GM23338 (cell line): ENCODE measurements around the gene WNT8A. TPM values are rescaled to one million over a fixed set of nuclear protein-coding genes. Genes with fewer than 3 reads are reported as not detected.

Experiments used
- ATAC-seq: fragments of 200-7000 bp; cut with Tn5 transposase; 3 replicates; pipeline ENCODE4 v1.9.1; 2020
- DNase-seq: peaks from one replicate; pipeline ENCODE4 v3.0.0-alpha.2; 2015; ENCODE audit warnings: low spot score
- H2AFZ ChIP-seq: fragments of 200-600 bp; sonication (generic); 2 replicates; pipeline ENCODE4 v1.8.0; 2016; ENCODE audit warnings: antibody characterized with exemption, mild to moderate bottlenecking, moderate library complexity
- H3F3A ChIP-seq: fragments of 200-600 bp; sonication (generic); replicated peaks from 2 replicates; pipeline ENCODE4 v1.8.0; 2017; ENCODE audit warnings: antibody characterized with exemption, mixed run types, low read depth
- H3K27ac ChIP-seq: fragments of 200-600 bp; sonication (generic); 2 replicates; pipeline ENCODE4 v1.6.1; 2016; ENCODE audit warnings: low read depth
- H3K27me3 ChIP-seq: fragments of 200-600 bp; sonication (generic); 2 replicates; pipeline ENCODE4 v1.8.0; 2016; ENCODE audit warnings: mild to moderate bottlenecking, mixed run types, moderate library complexity; ENCODE audit not compliant: insufficient read depth
- H3K36me3 ChIP-seq: fragments of 200-600 bp; sonication (generic); 2 replicates; pipeline ENCODE4 v1.8.0; 2016; ENCODE audit warnings: mild to moderate bottlenecking; ENCODE audit not compliant: insufficient read depth
- H3K4me1 ChIP-seq: fragments of 200-600 bp; sonication (generic); 2 replicates; pipeline ENCODE4 v1.8.0; 2016; ENCODE audit warnings: mild to moderate bottlenecking, moderate library complexity; ENCODE audit not compliant: insufficient read depth
- H3K4me2 ChIP-seq: fragments of 200-600 bp; sonication (generic); 2 replicates; pipeline ENCODE4 v1.7.1; 2017; ENCODE audit warnings: mixed run types
- H3K4me3 ChIP-seq: fragments of 200-600 bp; sonication (generic); 2 replicates; pipeline ENCODE4 v1.6.1; 2016; ENCODE audit warnings: mixed run types
- H3K79me2 ChIP-seq: fragments of 200-600 bp; sonication (generic); replicated peaks from 2 replicates; pipeline ENCODE4 v1.8.0; 2017; ENCODE audit warnings: mild to moderate bottlenecking; ENCODE audit not compliant: insufficient read depth
- H3K9me2 ChIP-seq: fragments of 200-600 bp; sonication (generic); 2 replicates; pipeline ENCODE4 v1.8.0; 2017; ENCODE audit not compliant: insufficient read depth
- H4K20me1 ChIP-seq: fragments of 200-600 bp; sonication (generic); replicated peaks from 2 replicates; pipeline ENCODE4 v1.8.0; 2017; ENCODE audit warnings: mild to moderate bottlenecking; ENCODE audit not compliant: insufficient read depth
- H3K27ac Mint-ChIP-seq: 2 replicates; pipeline ENCODE4 v1.8.0; 2020; ENCODE audit warnings: inconsistent platforms, mild to moderate bottlenecking, moderate library complexity, mixed read lengths
- H3K27me3 Mint-ChIP-seq: 3 replicates; pipeline ENCODE4 v1.8.0; 2022; ENCODE audit warnings: low read depth, mild to moderate bottlenecking, moderate library complexity, mixed read lengths, inconsistent platforms; ENCODE audit not compliant: insufficient read depth, poor library complexity
- H3K36me3 Mint-ChIP-seq: 3 replicates; pipeline ENCODE4 v1.8.0; 2021; ENCODE audit warnings: low read depth, mild to moderate bottlenecking, inconsistent platforms, moderate library complexity, mixed read lengths
- H3K4me1 Mint-ChIP-seq: 3 replicates; pipeline ENCODE4 v1.8.0; 2020; ENCODE audit warnings: mild to moderate bottlenecking, inconsistent platforms, mixed read lengths
- H3K4me3 Mint-ChIP-seq: 3 replicates; pipeline ENCODE4 v1.8.0; 2021; ENCODE audit warnings: moderate library complexity, mild to moderate bottlenecking, inconsistent platforms, mixed read lengths
- H3K9me3 Mint-ChIP-seq: 3 replicates; pipeline ENCODE4 v1.8.0; 2020; ENCODE audit warnings: moderate library complexity, mild to moderate bottlenecking, inconsistent platforms, mixed read lengths
- CREB1 ChIP-seq: fragments of 250-450 bp; sonication (Bioruptor Pico); IDR thresholded peaks from 2 replicates; pipeline ENCODE4 v1.5.0; 2020; ENCODE audit warnings: low read depth, mild to moderate bottlenecking, moderate library complexity
- CTCF ChIP-seq, 2 experiments: fragments of 200-600 bp in 1 of 2; sonication (generic) in 1 of 2; conservative IDR thresholded peaks; 2 replicates each; pipeline versions ENCODE4 v1.5.1 to v1.6.1; 2016 to 2017; ENCODE audit warnings: antibody characterized with exemption in 2 of 2, low read depth in 2 of 2, mild to moderate bottlenecking in 2 of 2, moderate library complexity in 1 of 2
- ETS1 ChIP-seq: IDR thresholded peaks from 2 replicates; pipeline ENCODE4 v1.6.1; 2016; ENCODE audit warnings: antibody characterized with exemption
- EZH2 ChIP-seq: fragments of 200-600 bp; sonication (generic); IDR thresholded peaks from one replicate; pipeline ENCODE4 v1.8.0; 2017; ENCODE audit warnings: antibody characterized with exemption, mild to moderate bottlenecking, low read depth; ENCODE audit not compliant: unreplicated experiment
- EZH2phosphoT487 ChIP-seq: fragments of 200-600 bp; sonication (generic); IDR thresholded peaks from one replicate; pipeline ENCODE4 v1.8.1; 2018; ENCODE audit warnings: antibody characterized with exemption; ENCODE audit not compliant: unreplicated experiment
- JUNB ChIP-seq: IDR thresholded peaks from one replicate; pipeline ENCODE4 v1.6.1; 2016; ENCODE audit warnings: antibody characterized with exemption; ENCODE audit not compliant: unreplicated experiment
- NANOG ChIP-seq: IDR thresholded peaks from 2 replicates; pipeline ENCODE4 v1.6.1; 2016; ENCODE audit warnings: antibody characterized with exemption, borderline replicate concordance
- ZNF114 ChIP-seq: fragments of 250-450 bp; sonication (Bioruptor Pico); IDR thresholded peaks from 2 replicates; pipeline ENCODE4 v1.5.0; 2020; ENCODE audit warnings: mild to moderate bottlenecking, moderate library complexity
- ZNF331 ChIP-seq: fragments of 250-450 bp; sonication (Bioruptor Pico); IDR thresholded peaks from 2 replicates; pipeline ENCODE4 v1.5.0; 2020; ENCODE audit warnings: low read depth, mild to moderate bottlenecking, moderate library complexity
- polyA plus RNA-seq: library from polyadenylated mRNA; unstranded; fragments of >200 nt; fragmentation: Nextera tagmentation; extraction: Ambion mirVana; gene quantifications from 2 replicates; pipeline ENCODE4 v1.2.1, GENCODE V29; 2016
- total RNA-seq: library from RNA; depleted of rRNA; stranded (reverse); fragments of >200 nt; shearing (Covaris generic); gene quantifications from 2 replicates; pipeline ENCODE4 v1.2.3, GENCODE V29; 2014

WNT8A gene
- total and polyA plus RNA-seq, 2 experiments from 2014 or later: not detected

GRCh38 chr5:138111181-138111580, 27.3 kb downstream of the WNT8A start:
- ATAC-seq (no peak), DNase-seq (no peak)
- Histone ChIP-seq H3K4me1 (peaks cover 12% of the 10 kb centered on the region), H2AFZ (no peak overlapping the region), H3K79me2 (no peaks in the 10 kb centered on the region), H3F3A (no peaks in the 10 kb centered on the region), H3K27ac (no peak overlapping the region), H4K20me1 (0 out of 2 replicates have a peak, but pooled peaks cover 3% of the 10 kb centered on the region), H3K27me3 (no peaks in the 10 kb centered on the region), H3K36me3 (no peaks in the 10 kb centered on the region), H3K4me3 (no peak overlapping the region), H3K9me2 (no peaks in the 10 kb centered on the region), H3K4me2 (no peak overlapping the region; the same call in 1 of the 2 replicates)
- H3K27me3 Mint-ChIP-seq: peaks cover 2% of the 10 kb centered on the region
- H3K4me3 Mint-ChIP-seq: no peak overlapping the region
- peaks cover 14% of the 10 kb centered on the region for H3K4me1 Mint-ChIP-seq
- no peaks in the 10 kb centered on the region for H3K36me3 Mint-ChIP-seq
- TF ChIP-seq EZH2 (no peak), ZNF114 (CRISPR knock-in tag) (no peak), JUNB (no peak)
- H3K9me3 Mint-ChIP-seq: no peaks in the 10 kb centered on the region
- no peak overlapping the region for H3K27ac Mint-ChIP-seq

- peaks cover 2% of the 10 kb centered on the region for H3K27me3 Mint-ChIP-seq
- H3K36me3 Mint-ChIP-seq: no peaks in the 10 kb centered on the region
These were observed 28.1 kb downstream of the WNT8A start for GRCh38 chr5:138111937-138112336.

More at GRCh38 chr5:138111937-138112336, 28.1 kb downstream of the WNT8A start:
- peaks cover 12% of the 10 kb centered on the region for H3K4me1 ChIP-seq
- Mint-ChIP-seq H3K27ac (no peak overlapping the region), H3K9me3 (no peaks in the 10 kb centered on the region), H3K4me1 (peaks cover 14% of the 10 kb centered on the region), H3K4me3 (no peak overlapping the region)
- H3K79me2 ChIP-seq: no peaks in the 10 kb centered on the region
- no peaks in the 10 kb centered on the region for H3K27me3 ChIP-seq
- 0 out of 2 replicates have a peak, but pooled peaks cover 3% of the 10 kb centered on the region for H4K20me1 ChIP-seq
- TF ChIP-seq ETS1: no peak
- no peak for TF ChIP-seq CREB1 (CRISPR knock-in tag)
- no peak for TF ChIP-seq CTCF (conservative IDR thresholded peaks at IDR 0.05; ENCODE audit: low read depth in 2 of 2)
- no peak for TF ChIP-seq ZNF331 (CRISPR knock-in tag)
- no peak for TF ChIP-seq EZH2phosphoT487
- no peak for TF ChIP-seq NANOG
- no peak for TF ChIP-seq EZH2
- TF ChIP-seq ZNF114 (CRISPR knock-in tag): no peak
- ATAC-seq (no peak), DNase-seq (no peak)
- no peak overlapping the region for H2AFZ ChIP-seq
- no peaks in the 10 kb centered on the region for H3F3A ChIP-seq
- no peaks in the 10 kb centered on the region for H3K36me3 ChIP-seq
- H3K27ac ChIP-seq: no peak overlapping the region
- no peak overlapping the region for H3K4me3 ChIP-seq
- no peak overlapping the region for H3K4me2 ChIP-seq
- no peaks in the 10 kb centered on the region for H3K9me2 ChIP-seq
